Activated T-cell treated with anti-CD3 and anti-CD28 coated beads, Interleukin-2, amount 50 U/mL, for 48 hours (primary cell): ENCODE data around the gene ADCY9.

Source experiments
- DNase-seq, 2 experiments: peaks; one replicate each; pipeline ENCODE4 v3.0.0-alpha.2; 2020

ADCY9 gene

GRCh38 chr16:4025428-4025827 lies 90.8 kb downstream of the ADCY9 start:
- no peak for DNase-seq

GRCh38 chr16:4021916-4022315 lies 94.3 kb downstream of the ADCY9 start:
- DNase-seq = no peak

- DNase-seq = no peak
These were observed 95.0 kb downstream of the ADCY9 start for GRCh38 chr16:4021070-4021779.

GRCh38 chr16:4019371-4019791 lies 96.9 kb downstream of the ADCY9 start:
- DNase-seq = no peak

GRCh38 chr16:4018391-4018790 lies 97.9 kb downstream of the ADCY9 start:
- DNase-seq = no peak

- no peak for DNase-seq
These were observed 98.4 kb downstream of the ADCY9 start for GRCh38 chr16:4017807-4018206.

- DNase-seq = no peak
These were observed 99.6 kb downstream of the ADCY9 start for GRCh38 chr16:4016658-4017057.

GRCh38 chr16:4016005-4016352 lies 100.3 kb downstream of the ADCY9 start:
- no peak for DNase-seq

- no peak for DNase-seq
These were observed 100.8 kb downstream of the ADCY9 start for GRCh38 chr16:4015275-4016004.

GRCh38 chr16:4011940-4012629 lies 104.2 kb downstream of the ADCY9 start:
- DNase-seq = no peak

- no peak for DNase-seq
These were observed 104.9 kb downstream of the ADCY9 start for GRCh38 chr16:4011225-4011939.

GRCh38 chr16:4010225-4011158 lies 105.8 kb downstream of the ADCY9 start:
- DNase-seq = no peak

- DNase-seq = no peak
These were observed 107.1 kb downstream of the ADCY9 start for GRCh38 chr16:4009177-4009576.

GRCh38 chr16:4008116-4008515 lies 108.1 kb downstream of the ADCY9 start:
- DNase-seq = no peak

- DNase-seq = no peak
These were observed 109.7 kb downstream of the ADCY9 start for GRCh38 chr16:4006397-4006999.

GRCh38 chr16:4005731-4006130 lies 110.5 kb downstream of the ADCY9 start:
- no peak for DNase-seq

- no peak for DNase-seq
These were observed 111.0 kb downstream of the ADCY9 start for GRCh38 chr16:4005281-4005680.

GRCh38 chr16:4004206-4004605 lies 112.0 kb downstream of the ADCY9 start:
- no peak for DNase-seq

- DNase-seq = no peak
These were observed 112.7 kb downstream of the ADCY9 start for GRCh38 chr16:4003576-4003975.

GRCh38 chr16:4003166-4003565 lies 113.1 kb downstream of the ADCY9 start:
- DNase-seq = no peak

GRCh38 chr16:4002121-4002520 lies 114.1 kb downstream of the ADCY9 start:
- DNase-seq = no peak
